DMS53 (cell line): ENCODE measurements around the gene IZUMO4.

ENCODE experiments used
- DNase-seq: peaks from one replicate; lab custom pipeline; 2025; lab: John Stamatoyannopoulos, UW

IZUMO4 gene

GRCh38 chr19:2059422-2060201, 37.1 kb upstream of the IZUMO4 start:
- peak; percentile 96 for DNase-seq

GRCh38 chr19:2060884-2061494, 35.7 kb upstream of the IZUMO4 start:
- DNase-seq, result peak; percentile 82

GRCh38 chr19:2061495-2062388, 35.0 kb upstream of the IZUMO4 start:
- peak; percentile 99 for DNase-seq

- no peak for DNase-seq
Observed at GRCh38 chr19:2062389-2062729, 34.4 kb upstream of the IZUMO4 start.

- no peak for DNase-seq
Observed at GRCh38 chr19:2062770-2063169, 33.9 kb upstream of the IZUMO4 start.

- no peak for DNase-seq
Observed at GRCh38 chr19:2063824-2064223, 32.9 kb upstream of the IZUMO4 start.

- no peak for DNase-seq
Observed at GRCh38 chr19:2064395-2064787, 32.3 kb upstream of the IZUMO4 start.

- DNase-seq, result peak; percentile 43
Observed at GRCh38 chr19:2064788-2065524, 31.8 kb upstream of the IZUMO4 start.

GRCh38 chr19:2070436-2070827, 26.3 kb upstream of the IZUMO4 start:
- no peak for DNase-seq

GRCh38 chr19:2070986-2071673, 25.6 kb upstream of the IZUMO4 start:
- DNase-seq, result no peak

- DNase-seq, result no peak
Observed at GRCh38 chr19:2072757-2073551, 23.8 kb upstream of the IZUMO4 start.

GRCh38 chr19:2076526-2076944, 20.2 kb upstream of the IZUMO4 start:
- no peak for DNase-seq

GRCh38 chr19:2077398-2077797, 19.3 kb upstream of the IZUMO4 start:
- DNase-seq, result no peak

- no peak for DNase-seq
Observed at GRCh38 chr19:2077833-2078619, 18.7 kb upstream of the IZUMO4 start.

GRCh38 chr19:2079076-2079864, 17.4 kb upstream of the IZUMO4 start:
- no peak for DNase-seq

GRCh38 chr19:2079865-2080301, 16.8 kb upstream of the IZUMO4 start:
- DNase-seq, result no peak

GRCh38 chr19:2080336-2080988, 16.3 kb upstream of the IZUMO4 start:
- no peak for DNase-seq
